ENCODE data around the gene PITPNM3. TPM values are rescaled to one million over a fixed set of nuclear protein-coding genes. Genes with fewer than 3 reads are reported as not detected.
"Not testable (repeated sequence)": the region's sequence is repeated elsewhere in the genome, so short reads cannot be mapped to it uniquely, and the experiment has no call there.

Gene PITPNM3
- polyA plus RNA-seq, 5 donors, result 3.4 to 5.4 (median 4.4) TPM

GRCh38 chr17:6501359-6501758 is 55.0 kb downstream of the PITPNM3 start:
- no peak for DNase-seq

GRCh38 chr17:6498901-6499540 is 57.3 kb downstream of the PITPNM3 start:
- no peak for DNase-seq

- DNase-seq, result no peak
Observed at GRCh38 chr17:6498356-6498755, 58.0 kb downstream of the PITPNM3 start.

- no peak for DNase-seq
Observed at GRCh38 chr17:6497496-6498221, 58.7 kb downstream of the PITPNM3 start.

- no peak for DNase-seq
Observed at GRCh38 chr17:6496640-6497441, 59.5 kb downstream of the PITPNM3 start.

- no peak for DNase-seq
Observed at GRCh38 chr17:6496116-6496481, 60.3 kb downstream of the PITPNM3 start.

- no peak for DNase-seq
Observed at GRCh38 chr17:6495450-6496115, 60.8 kb downstream of the PITPNM3 start.

DNA sequence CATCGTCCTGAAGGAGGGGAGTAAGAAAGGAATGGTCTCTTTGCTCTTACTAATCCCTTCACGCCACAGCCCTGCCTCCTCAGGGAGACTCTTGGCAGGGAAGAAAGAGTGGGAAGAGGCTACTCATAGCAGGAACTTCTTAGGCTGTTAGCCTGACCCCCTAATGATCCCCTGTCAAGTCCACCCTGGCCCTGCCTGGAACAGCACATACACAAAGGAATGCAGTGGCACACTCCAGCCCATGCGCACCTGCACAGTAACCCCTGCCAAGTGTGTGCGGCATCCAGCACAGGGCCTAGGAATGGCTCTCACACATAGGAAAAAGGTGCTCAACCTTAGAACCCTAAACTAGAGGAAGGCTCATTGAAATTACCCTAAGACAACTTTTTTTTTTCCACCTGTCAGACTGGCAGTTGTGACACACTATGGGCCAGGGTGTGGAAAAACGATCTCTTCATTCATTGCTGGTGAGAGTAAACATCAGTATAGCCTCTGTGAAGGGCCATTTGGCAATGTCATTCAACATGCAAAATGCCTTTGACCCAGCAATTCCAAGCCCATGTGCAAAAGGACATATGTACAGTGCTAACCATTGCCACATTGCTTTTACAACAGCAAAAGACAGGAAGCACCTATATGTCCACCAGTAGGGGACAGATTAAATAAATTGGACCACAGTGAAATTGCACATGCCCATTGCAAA is 62.0 kb downstream of the PITPNM3 start:
- DNase-seq, result no peak

- no peak for DNase-seq
Observed at GRCh38 chr17:6492892-6493674, 63.3 kb downstream of the PITPNM3 start.

- no peak for DNase-seq
Observed at GRCh38 chr17:6491071-6491700, 65.2 kb downstream of the PITPNM3 start.

DNA sequence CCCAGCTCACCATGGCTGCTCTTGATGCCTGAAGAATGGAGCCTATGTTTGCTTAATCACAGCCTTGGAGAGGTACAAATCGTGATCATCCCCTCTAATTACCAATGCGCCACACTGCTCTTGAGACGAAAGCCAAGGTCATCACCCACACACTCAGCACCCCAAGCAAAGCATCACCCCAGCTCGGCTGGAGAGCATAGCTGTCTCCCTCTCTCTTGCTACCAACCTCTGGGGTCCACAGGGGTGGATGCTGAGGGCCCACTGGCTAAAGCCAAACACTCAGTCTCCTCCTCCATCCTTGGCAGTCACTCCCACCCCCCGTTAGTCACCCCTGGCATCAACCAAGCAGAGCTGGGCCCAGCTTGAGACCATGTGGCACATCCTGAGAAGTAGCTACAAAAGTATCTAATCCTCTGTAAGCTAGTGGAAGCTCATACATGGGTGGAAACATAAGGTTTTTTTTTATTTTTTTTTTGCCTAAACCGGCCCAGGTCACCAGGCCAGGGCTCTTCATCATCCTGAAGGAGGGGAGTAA is 67.3 kb downstream of the PITPNM3 start:
- no peak for DNase-seq

DNA sequence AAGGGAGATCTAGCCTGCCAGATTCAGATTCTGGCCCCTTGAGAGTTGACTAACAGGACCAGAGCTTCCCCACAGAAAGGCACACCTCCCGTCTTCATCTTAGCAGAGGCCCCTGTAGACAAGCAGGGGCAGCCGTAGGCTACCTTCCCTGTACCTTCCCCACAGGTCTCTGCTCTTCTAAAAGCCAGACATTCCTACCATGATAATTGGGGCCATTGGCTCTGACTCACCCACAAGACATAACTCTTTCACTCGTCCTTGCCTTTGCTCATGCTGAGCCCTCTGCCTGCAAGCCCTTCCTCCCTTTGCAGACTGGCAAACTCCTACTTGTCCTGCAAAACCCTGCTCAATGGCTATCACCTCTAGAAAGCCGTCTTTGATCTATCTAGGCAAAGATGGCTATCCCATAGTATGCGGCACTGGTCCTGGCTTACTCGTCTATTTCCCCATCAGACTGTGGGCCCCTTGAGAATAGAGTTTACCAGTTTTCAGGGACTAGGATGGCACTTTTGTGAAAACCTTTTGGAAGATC is 68.3 kb downstream of the PITPNM3 start:
- DNase-seq, result no peak

GRCh38 chr17:6487251-6488007 is 68.9 kb downstream of the PITPNM3 start:
- no peak for DNase-seq

DNA sequence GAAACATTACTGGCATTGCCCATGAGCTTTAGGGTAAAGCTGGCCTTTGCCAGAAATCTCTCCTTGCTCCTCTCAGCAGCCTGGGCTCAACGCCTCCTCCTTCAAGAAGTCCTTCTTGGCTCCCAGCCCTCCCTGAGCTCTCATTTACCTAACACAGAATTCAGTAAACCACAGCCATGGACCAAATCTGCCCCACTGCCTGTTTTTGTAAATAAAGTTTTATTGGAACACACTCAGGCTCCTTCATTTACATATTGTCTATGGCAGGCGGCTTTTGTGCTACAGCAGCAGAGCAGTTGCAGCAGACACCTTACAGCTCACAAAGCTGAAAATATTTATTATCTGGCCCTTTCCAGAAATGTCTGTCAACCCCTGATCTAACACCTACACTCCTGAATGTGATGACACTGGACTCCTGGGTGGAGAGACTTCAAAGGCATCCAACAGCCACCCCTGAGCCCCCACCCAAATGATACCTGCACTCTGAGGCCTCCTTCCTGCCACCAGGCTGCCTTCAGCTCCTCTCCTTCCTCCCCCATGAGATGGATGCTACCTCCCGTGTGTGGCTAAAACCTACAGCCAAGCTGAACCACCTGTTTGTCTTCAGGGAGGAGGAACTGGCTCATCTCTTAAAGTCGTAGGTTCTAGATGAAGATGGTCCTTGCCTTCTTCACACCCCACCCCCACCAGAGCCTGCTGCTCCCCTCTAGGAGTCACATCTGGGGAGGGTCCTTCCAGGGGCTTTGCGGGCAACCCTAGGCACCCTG is 70.5 kb downstream of the PITPNM3 start:
- DNase-seq, result no peak

- no peak for DNase-seq
Observed at GRCh38 chr17:6483507-6483906, 72.8 kb downstream of the PITPNM3 start.

DNA sequence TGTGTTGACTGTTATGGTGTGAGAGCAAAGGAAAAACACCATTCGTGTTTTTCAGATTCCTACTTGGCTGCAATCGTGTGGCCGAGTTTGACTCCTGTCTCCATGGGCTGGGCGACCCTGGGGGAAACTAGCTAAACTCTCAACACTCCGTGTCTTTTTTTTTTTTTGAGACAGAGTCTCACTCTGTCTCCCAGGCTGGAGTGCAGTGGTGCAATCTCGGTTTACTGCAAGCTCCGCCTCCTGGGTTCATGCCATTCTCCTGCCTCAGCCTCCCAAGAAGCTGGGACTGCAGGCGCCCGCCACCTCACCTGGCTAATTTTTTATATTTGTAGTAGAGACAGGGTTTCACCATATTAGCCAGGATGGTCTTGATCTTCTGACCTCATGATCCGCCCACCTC is 73.6 kb downstream of the PITPNM3 start:
- DNase-seq, result not testable (repeated sequence)

GRCh38 chr17:6482105-6482455 is 74.3 kb downstream of the PITPNM3 start:
- no peak for DNase-seq

- no peak for DNase-seq
Observed at GRCh38 chr17:6480303-6480675, 76.1 kb downstream of the PITPNM3 start.
